Measurements from ENCODE around the gene HSP90AB1. TPM values are rescaled to one million over a fixed set of nuclear protein-coding genes. Genes with fewer than 3 reads are reported as not detected.
A peak's percentile ranks its signal among the peaks of the same experiment; 100 is the strongest.

Gene HSP90AB1
- total and polyA plus RNA-seq, 9 of the 15 experiments (the other 6 are each of a cell fraction or from before 2014, with no cell fraction given): 1,780 to 3,358 (median 2,262) TPM

DNA sequence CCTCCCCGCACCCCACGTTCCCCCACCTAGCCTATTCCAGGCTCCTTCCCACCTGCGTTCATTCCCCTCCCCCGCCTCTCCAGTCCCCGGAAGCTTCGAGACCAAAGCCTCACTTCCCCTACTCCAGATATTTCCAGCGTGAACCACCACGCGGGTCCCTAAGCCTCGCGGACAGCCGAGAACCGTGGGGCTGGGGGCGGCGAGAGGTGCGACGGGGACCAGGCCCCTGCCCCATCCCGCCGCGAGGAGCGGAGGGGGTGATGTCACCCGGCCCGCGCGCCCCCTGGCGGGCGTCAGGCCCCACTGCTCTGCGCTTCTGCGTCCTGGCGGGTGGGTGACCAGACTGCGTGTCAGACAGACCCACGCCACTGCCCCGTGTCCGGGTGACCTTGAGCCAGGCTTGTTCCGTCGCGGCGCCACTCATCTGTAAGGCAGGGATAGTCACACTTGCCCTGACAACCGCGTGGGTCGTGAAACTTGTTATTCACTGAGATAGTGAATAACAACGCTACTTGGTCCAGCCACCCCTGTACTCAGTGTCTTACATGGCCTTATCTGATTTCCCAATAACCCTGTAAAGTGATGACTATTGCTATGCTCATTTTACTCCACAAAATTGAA lies 9.0 kb upstream of the HSP90AB1 start (continued):
- TF ChIP-seq, protein P1, sequence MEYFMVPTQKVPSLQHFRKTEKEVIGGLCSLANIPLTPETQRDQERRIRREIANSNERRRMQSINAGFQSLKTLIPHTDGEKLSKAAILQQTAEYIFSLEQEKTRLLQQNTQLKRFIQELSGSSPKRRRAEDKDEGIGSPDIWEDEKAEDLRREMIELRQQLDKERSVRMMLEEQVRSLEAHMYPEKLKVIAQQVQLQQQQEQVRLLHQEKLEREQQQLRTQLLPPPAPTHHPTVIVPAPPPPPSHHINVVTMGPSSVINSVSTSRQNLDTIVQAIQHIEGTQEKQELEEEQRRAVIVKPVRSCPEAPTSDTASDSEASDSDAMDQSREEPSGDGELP (CRISPR knock-in tag; IDR thresholded peaks at IDR 0.05; ENCODE audit: borderline replicate concordance): peak; percentile 77
- TF ChIP-seq, protein P2, sequence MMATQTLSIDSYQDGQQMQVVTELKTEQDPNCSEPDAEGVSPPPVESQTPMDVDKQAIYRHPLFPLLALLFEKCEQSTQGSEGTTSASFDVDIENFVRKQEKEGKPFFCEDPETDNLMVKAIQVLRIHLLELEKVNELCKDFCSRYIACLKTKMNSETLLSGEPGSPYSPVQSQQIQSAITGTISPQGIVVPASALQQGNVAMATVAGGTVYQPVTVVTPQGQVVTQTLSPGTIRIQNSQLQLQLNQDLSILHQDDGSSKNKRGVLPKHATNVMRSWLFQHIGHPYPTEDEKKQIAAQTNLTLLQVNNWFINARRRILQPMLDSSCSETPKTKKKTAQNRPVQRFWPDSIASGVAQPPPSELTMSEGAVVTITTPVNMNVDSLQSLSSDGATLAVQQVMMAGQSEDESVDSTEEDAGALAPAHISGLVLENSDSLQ (IDR thresholded peaks at IDR 0.05): 0 out of 2 replicates have a peak, but pooled peaks have one; percentile 20
- peak; percentile 52 for TF ChIP-seq NFIC (IDR thresholded peaks at IDR 0.05)
- no peak for TF ChIP-seq MAFF (IDR thresholded peaks at IDR 0.05; ENCODE audit: low read length)
- TF ChIP-seq ZNF384 (IDR thresholded peaks at IDR 0.05; ENCODE audit: low read depth, low read length): no peak
- TF ChIP-seq NFATC3 (IDR thresholded peaks at IDR 0.05): no peak
- TF ChIP-seq HMGN3 (IDR thresholded peaks at IDR 0.05; ENCODE audit: borderline replicate concordance, extremely low read depth, insufficient read length, low read depth, low read length): peak; percentile 95
- TF ChIP-seq FOXJ3 (CRISPR knock-in tag; IDR thresholded peaks at IDR 0.05): no peak
- peak; percentile 56 to 77; a peak in 2 of 4 replicates for TF ChIP-seq KDM1A (IDR thresholded peaks at IDR 0.05)
- TF ChIP-seq GTF2A2 (tag; IDR thresholded peaks at IDR 0.05): no peak
- TF ChIP-seq GABPB2 (CRISPR knock-in tag; conservative IDR thresholded peaks at IDR 0.05): no peak
- no peak for TF ChIP-seq CAMTA2 (CRISPR knock-in tag; conservative IDR thresholded peaks at IDR 0.05)
- TF ChIP-seq, protein P3, sequence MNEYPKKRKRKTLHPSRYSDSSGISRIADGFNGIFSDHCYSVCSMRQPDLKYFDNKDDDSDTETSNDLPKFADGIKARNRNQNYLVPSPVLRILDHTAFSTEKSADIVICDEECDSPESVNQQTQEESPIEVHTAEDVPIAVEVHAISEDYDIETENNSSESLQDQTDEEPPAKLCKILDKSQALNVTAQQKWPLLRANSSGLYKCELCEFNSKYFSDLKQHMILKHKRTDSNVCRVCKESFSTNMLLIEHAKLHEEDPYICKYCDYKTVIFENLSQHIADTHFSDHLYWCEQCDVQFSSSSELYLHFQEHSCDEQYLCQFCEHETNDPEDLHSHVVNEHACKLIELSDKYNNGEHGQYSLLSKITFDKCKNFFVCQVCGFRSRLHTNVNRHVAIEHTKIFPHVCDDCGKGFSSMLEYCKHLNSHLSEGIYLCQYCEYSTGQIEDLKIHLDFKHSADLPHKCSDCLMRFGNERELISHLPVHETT (CRISPR knock-in tag; conservative IDR thresholded peaks at IDR 0.05 in 1 of 2, IDR thresholded peaks at IDR 0.05 in 1 of 2): no peak
- no peak for TF ChIP-seq ZNF79 (CRISPR knock-in tag; IDR thresholded peaks at IDR 0.05; ENCODE audit: low read depth)
- no peak for TF ChIP-seq ZNF717 (CRISPR knock-in tag; IDR thresholded peaks at IDR 0.05)
- TF ChIP-seq PHF20 (IDR thresholded peaks at IDR 0.05; ENCODE audit: partially characterized antibody): peak; percentile 75
- TF ChIP-seq ZNF77 (CRISPR knock-in tag; IDR thresholded peaks at IDR 0.05): no peak
- TF ChIP-seq ETV6 (IDR thresholded peaks at IDR 0.05; ENCODE audit: borderline replicate concordance in 1 of 2, low read depth in 2 of 2, low read length in 1 of 2): no peak; a peak in 1 of 4 replicates
- TF ChIP-seq ETV6 (CRISPR knock-in tag; IDR thresholded peaks at IDR 0.05; ENCODE audit: borderline replicate concordance): peak; percentile 85
- no peak for TF ChIP-seq SLC30A9 (CRISPR knock-in tag; IDR thresholded peaks at IDR 0.05)
- TF ChIP-seq KHSRP (IDR thresholded peaks at IDR 0.05): no peak
- TF ChIP-seq PHF8 (IDR thresholded peaks at IDR 0.05; ENCODE audit: borderline replicate concordance, low read length): peak; percentile 70; the same call in 1 of the 2 replicates
- peak in 1 of 2 experiments; percentile 52; a peak in 1 of 3 replicates for TF ChIP-seq CBX3 (IDR thresholded peaks at IDR 0.05; ENCODE audit: borderline replicate concordance in 1 of 2, low read length in 2 of 2)
- TF ChIP-seq ZNF668 (CRISPR knock-in tag; IDR thresholded peaks at IDR 0.05): no peak
- no peak for TF ChIP-seq U2AF2 (optimal IDR thresholded peaks at IDR 0.05; ENCODE audit: low read depth, low read length)
- peak; percentile 82 for TF ChIP-seq CREB1 (IDR thresholded peaks at IDR 0.05)
- TF ChIP-seq CREB1 (CRISPR knock-in tag; IDR thresholded peaks at IDR 0.05): peak; percentile 90
- peak; percentile 46; the same call in 1 of the 2 replicates for TF ChIP-seq ZNF24 (IDR thresholded peaks at IDR 0.05)
- peak; percentile 46 for TF ChIP-seq FIP1L1 (IDR thresholded peaks at IDR 0.05; ENCODE audit: low read depth, low read length, poor library complexity, severe bottlenecking)

All from K562 (cell line).